Muscle of back (tissue), 13 donors: ENCODE measurements around the gene DLD. TPM values are rescaled to one million over a fixed set of nuclear protein-coding genes. Genes with fewer than 3 reads are reported as not detected.
"Not testable (repeated sequence)": the region's sequence is repeated elsewhere in the genome, so short reads cannot be mapped to it uniquely, and the experiment has no call there.

Source experiments
- DNase-seq, 3 donors: peaks; one replicate each; pipeline versions ENCODE4 v3.0.0 to v3.0.0-alpha.2; 2013
- long read RNA-seq, 9 donors: transcript quantifications; one replicate each; lab custom pipeline, GENCODE V29; 2026
- polyA plus RNA-seq, 10 donors: library from polyadenylated mRNA; unstranded; fragments of 120-200 nt; gene quantifications; one replicate each; pipeline ENCODE4 v1.2.1, GENCODE V29; 2013; ENCODE audit not compliant: insufficient read length in 10 of 10

DLD gene
- 100 to 1,000 TPM in 1 of 10 donors, 10 to 100 TPM in 9; 71.7 to 108 (median 88.0) TPM for polyA plus RNA-seq
- long read RNA-seq, donor 1, transcript DLD-201 (14 exons, 3,755 nt): major isoform, 19 of 37 reads
- long read RNA-seq, donor 1, partial matches to known transcripts: 18 of 37 reads
- long read RNA-seq, donor 1, other reads (novel, unspliced or antisense): 0 of 37 reads
- long read RNA-seq, donor 2, transcript DLD-201 (14 exons, 3,755 nt): major isoform, 11 of 797 reads
- long read RNA-seq, donor 2, partial matches to known transcripts: 760 of 797 reads
- long read RNA-seq, donor 2, other reads (novel, unspliced or antisense): 22 of 797 reads
- long read RNA-seq, donor 3: 0 reads
- long read RNA-seq, donor 4, transcript DLD-201 (14 exons, 3,755 nt): major isoform, 24 of 105 reads
- long read RNA-seq, donor 4, partial matches to known transcripts: 80 of 105 reads
- long read RNA-seq, donor 4, other reads (novel, unspliced or antisense): 0 of 105 reads
- long read RNA-seq, donor 5, transcript DLD-201 (14 exons, 3,755 nt): major isoform, 18 of 710 reads
- long read RNA-seq, donor 5, partial matches to known transcripts: 688 of 710 reads
- long read RNA-seq, donor 5, other reads (novel, unspliced or antisense): 0 of 710 reads
- long read RNA-seq, donor 6, transcript DLD-201 (14 exons, 3,755 nt): major isoform, 28 of 747 reads
- long read RNA-seq, donor 6, partial matches to known transcripts: 681 of 747 reads
- long read RNA-seq, donor 6, other reads (novel, unspliced or antisense): 34 of 747 reads
- long read RNA-seq, donor 7, transcript DLD-201 (14 exons, 3,755 nt): major isoform, 12 of 985 reads
- long read RNA-seq, donor 7, partial matches to known transcripts: 947 of 985 reads
- long read RNA-seq, donor 7, other reads (novel, unspliced or antisense): 26 of 985 reads
- long read RNA-seq, donor 8, transcript DLD-201 (14 exons, 3,755 nt): major isoform, 13 of 485 reads
- long read RNA-seq, donor 8, partial matches to known transcripts: 447 of 485 reads
- long read RNA-seq, donor 8, other reads (novel, unspliced or antisense): 24 of 485 reads
- long read RNA-seq, donor 9, partial matches to known transcripts: 0 of 3 reads
- long read RNA-seq, donor 9, other reads (novel, unspliced or antisense): 0 of 3 reads

- DNase-seq: peak; percentile 92 to 98 (median 96)
Observed at GRCh38 chr7:107890962-107891635, at the start of gene DLD. TSS of gene DLD (plus strand) at chr7:107891183. CDS start at chr7:107891251, 68 bp downstream.

GRCh38 chr7:107842213-107842612 lies 48.8 kb upstream of the DLD start:
- DNase-seq: no peak

- no peak for DNase-seq
Observed at GRCh38 chr7:107843184-107843583, 47.8 kb upstream of the DLD start.

DNA sequence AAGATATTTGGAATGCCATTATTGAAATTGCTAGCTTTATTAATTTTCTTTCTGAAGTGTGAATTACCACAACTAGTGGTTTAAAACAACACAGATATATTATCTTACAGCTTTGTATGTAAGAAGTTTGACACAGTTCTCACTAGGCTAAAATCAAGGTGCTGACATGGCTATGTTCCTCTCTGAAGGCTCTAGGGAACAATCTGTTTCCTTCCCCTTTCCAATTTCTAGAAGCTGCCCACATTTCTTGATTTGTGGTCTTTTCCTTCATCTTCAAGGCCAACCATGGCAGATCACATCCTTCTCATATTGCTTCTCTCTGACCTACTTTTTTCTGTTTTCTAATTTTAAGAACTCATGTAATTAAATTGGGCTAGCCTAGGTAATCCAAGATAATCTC lies 44.7 kb upstream of the DLD start:
- peak in 1 of 3 donors; percentile 5 for DNase-seq

GRCh38 chr7:107847168-107847835 lies 43.7 kb upstream of the DLD start:
- DNase-seq: no peak

GRCh38 chr7:107847836-107848175 lies 43.2 kb upstream of the DLD start:
- DNase-seq: not testable (repeated sequence)

DNA sequence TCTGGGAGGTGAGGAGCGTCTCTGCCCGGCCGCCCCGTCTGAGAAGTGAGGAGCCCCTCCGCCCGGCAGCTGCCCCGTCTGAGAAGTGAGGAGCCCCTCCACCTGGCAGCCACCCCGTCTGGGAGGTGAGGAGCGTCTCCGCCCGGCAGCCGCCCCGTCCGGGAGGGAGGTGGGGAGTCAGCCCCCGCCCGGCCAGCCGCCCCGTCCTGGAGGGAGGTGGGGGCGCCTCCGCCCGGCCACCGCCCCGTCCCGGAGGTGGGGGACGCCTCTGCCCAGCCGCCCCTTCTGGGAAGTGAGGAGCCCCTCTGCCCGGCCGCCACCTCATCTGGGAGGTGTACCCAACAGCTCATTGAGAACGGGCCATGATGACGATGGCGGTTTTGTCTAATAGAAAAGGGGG lies 42.8 kb upstream of the DLD start:
- DNase-seq: not testable (repeated sequence)

DNA sequence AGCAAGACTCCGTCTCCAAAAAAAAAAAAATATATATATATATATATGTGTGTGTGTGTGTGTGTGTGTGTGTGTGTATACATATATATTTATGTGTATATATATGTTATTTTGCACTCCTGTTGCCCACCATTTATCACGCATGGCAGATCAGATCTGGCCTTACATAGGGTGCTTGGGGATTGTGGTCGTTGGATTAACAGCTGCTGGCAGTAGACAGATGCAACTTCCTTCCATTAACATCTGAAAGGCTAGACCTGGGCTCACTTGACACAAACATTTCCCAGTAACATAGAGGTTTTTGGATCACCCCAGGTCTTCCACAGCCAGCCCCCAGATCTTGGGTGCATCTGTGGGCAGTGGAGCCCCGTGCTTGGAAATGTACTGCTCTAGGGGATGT lies 40.8 kb upstream of the DLD start:
- DNase-seq: no peak

DNA sequence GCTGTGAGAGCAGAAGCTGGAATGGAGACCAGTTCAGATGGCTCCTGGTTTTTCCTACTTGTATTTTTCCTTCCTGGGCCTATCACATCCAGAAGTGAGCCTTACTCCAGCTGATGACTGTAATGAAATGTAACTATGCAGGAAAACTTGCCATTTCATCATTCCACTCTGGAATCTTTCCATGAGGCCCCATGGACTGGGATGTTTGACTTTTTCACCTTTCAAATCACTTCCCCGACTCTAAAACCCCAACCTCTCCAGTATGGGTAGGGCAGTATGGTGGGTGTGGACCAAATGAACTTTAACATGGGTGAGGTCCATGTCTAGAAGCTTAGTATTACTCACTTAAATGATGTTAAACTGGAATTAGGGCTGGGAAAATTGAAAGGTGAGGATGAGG lies 40.3 kb upstream of the DLD start:
- no peak for DNase-seq

DNA sequence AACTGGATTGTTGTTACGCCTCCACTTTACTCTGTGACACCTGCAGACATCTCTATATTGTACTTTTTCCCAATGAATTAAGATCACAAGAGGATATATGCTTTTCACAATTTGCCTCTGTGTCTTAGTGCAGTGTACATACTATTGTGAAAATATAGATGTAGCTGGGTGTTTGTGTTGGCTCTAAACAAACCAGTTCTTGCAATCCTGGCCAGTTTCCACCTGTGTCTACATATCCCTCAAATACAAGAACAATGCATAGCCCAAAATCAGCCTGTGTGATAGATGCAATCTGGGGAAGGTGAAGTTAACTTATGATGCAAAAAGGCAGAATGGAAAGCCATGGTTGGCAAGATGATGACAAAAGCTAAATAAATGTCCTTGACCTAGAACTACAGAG lies 36.5 kb upstream of the DLD start:
- DNase-seq: no peak

GRCh38 chr7:107854989-107855388 lies 36.0 kb upstream of the DLD start:
- no peak for DNase-seq

- no peak for DNase-seq
Observed at GRCh38 chr7:107856806-107857540, 34.0 kb upstream of the DLD start.

GRCh38 chr7:107857541-107857912 lies 33.5 kb upstream of the DLD start:
- no peak for DNase-seq

- no peak for DNase-seq
Observed at GRCh38 chr7:107858280-107858679, 32.7 kb upstream of the DLD start.

- no peak for DNase-seq
Observed at GRCh38 chr7:107860279-107860961, 30.6 kb upstream of the DLD start.

DNA sequence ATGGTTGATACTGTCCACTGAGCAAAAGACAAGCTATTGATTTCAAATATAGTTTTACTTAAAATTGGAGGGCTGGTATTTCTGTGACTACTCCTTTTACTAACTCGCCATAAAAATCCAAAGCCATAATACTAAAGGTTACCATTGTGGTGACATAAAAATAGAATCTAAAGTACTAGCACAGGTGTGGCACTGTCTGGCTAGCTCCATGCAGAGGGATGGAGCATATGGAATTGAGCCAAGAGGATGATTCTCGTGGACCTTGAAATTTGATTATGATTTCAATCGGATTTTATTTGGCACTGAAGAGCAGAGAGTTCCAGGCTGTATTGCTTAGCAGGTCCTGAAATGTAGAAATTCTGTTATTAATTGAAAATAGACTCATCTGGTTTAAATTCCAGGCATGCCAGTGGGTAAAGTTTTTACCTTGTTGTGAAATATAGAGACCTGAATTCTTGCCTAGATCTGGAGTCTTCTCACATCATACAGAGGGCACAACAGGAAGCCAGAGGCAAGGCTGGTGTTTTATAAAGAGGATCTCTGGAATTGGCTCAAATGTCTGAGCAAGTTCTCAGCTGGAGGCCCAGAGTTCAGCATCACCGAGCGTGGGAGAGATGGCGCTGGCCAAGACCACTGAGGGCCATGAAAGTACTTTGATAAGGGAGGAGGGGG lies 29.9 kb upstream of the DLD start:
- no peak for DNase-seq

DNA sequence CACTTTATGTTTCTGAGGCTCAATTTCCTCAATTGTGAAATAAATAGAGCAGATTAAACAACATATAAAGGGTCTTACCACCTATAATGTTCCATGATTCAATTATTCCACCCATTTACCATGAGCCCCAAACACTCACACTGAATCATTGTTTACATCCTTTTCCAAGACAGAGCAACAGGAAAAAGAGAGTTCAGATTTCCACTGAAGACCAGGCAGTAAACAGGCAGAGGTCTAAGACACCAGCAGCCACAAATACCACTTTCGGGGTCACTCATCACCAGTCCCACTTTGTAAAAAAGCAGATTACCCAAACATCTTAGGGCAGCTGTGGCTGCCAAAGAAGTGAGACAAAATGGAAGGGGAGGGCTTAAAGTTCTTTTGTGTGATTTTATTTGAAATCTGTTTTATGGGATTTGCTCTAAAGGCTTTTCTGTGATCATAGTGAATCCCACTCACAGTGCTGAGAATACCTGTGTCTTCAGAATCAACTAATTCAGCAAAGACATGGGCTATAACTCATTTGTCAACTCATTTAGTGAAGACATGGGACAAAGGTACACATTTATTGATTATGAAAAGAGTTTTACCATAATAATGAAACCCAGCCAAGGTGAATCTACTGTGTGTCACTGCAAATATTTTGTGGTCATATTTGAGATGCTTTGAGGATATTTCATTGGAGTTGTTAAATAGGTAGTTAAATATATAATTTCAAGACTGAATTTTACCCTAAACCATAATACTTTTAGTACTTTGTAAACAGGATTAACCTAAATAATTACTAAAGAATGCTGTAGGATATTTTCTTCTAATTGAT lies 24.8 kb upstream of the DLD start:
- DNase-seq: no peak

GRCh38 chr7:107867858-107868466 lies 23.0 kb upstream of the DLD start:
- DNase-seq: peak in 1 of 3 donors; percentile 23
